Stimulated activated CD4-positive, alpha-beta T cell treated with anti-CD3 and anti-CD28 coated beads, Interleukin-12 subunit alpha, Interleukin-12 subunit beta, amount 100 ng/mL, for 4 hours (primary cell): ENCODE results near the gene PLAAT2.
"Not testable (repeated sequence)": the region's sequence is repeated elsewhere in the genome, so short reads cannot be mapped to it uniquely, and the experiment has no call there.

Source experiments
- DNase-seq: peaks from one replicate; pipeline ENCODE4 v3.0.0-alpha.2; 2020

Gene PLAAT2

GRCh38 chr11:63547061-63547460 lies 16.1 kb downstream of the PLAAT2 start:
- no peak for DNase-seq

- no peak for DNase-seq
Observed at GRCh38 chr11:63543711-63544110, 19.5 kb downstream of the PLAAT2 start.

GRCh38 chr11:63542506-63542905 lies 20.7 kb downstream of the PLAAT2 start:
- not testable (repeated sequence) for DNase-seq

- DNase-seq: no peak
Observed at GRCh38 chr11:63537293-63538101, 25.7 kb downstream of the PLAAT2 start.

- no peak for DNase-seq
Observed at GRCh38 chr11:63536669-63537292, 26.4 kb downstream of the PLAAT2 start, which contains the start of gene PLAAT4. Gene PLAAT4, plus strand, starts transcription at chr11:63536808. Its CDS starts 61 bp downstream, at chr11:63536869.

GRCh38 chr11:63535734-63536133 lies 27.4 kb downstream of the PLAAT2 start:
- DNase-seq: no peak

GRCh38 chr11:63534895-63535461 lies 28.2 kb downstream of the PLAAT2 start:
- no peak for DNase-seq

GRCh38 chr11:63534076-63534475 lies 29.1 kb downstream of the PLAAT2 start:
- no peak for DNase-seq

GRCh38 chr11:63532799-63533475 lies 30.2 kb downstream of the PLAAT2 start:
- no peak for DNase-seq

- no peak for DNase-seq
Observed at GRCh38 chr11:63532117-63532516, 31.1 kb downstream of the PLAAT2 start.

GRCh38 chr11:63531074-63531792 lies 31.9 kb downstream of the PLAAT2 start:
- DNase-seq: not testable (repeated sequence)

- no peak for DNase-seq
Observed at GRCh38 chr11:63530021-63530420, 33.2 kb downstream of the PLAAT2 start.

- not testable (repeated sequence) for DNase-seq
Observed at GRCh38 chr11:63529373-63529772, 33.8 kb downstream of the PLAAT2 start.

- not testable (repeated sequence) for DNase-seq
Observed at GRCh38 chr11:63528729-63529278, 34.4 kb downstream of the PLAAT2 start.

GRCh38 chr11:63528156-63528555 lies 35.0 kb downstream of the PLAAT2 start:
- DNase-seq: not testable (repeated sequence)

GRCh38 chr11:63527667-63528066 lies 35.5 kb downstream of the PLAAT2 start:
- no peak for DNase-seq

GRCh38 chr11:63523151-63523550 lies 40.0 kb downstream of the PLAAT2 start:
- DNase-seq: no peak

- DNase-seq: no peak
Observed at GRCh38 chr11:63521896-63522295, 41.3 kb downstream of the PLAAT2 start.

- DNase-seq: no peak
Observed at GRCh38 chr11:63520606-63521170, 42.5 kb downstream of the PLAAT2 start.

GRCh38 chr11:63518548-63518947 lies 44.6 kb downstream of the PLAAT2 start:
- DNase-seq: no peak

GRCh38 chr11:63517156-63517555 lies 46.0 kb downstream of the PLAAT2 start:
- no peak for DNase-seq

- no peak for DNase-seq
Observed at GRCh38 chr11:63516109-63516508, 47.1 kb downstream of the PLAAT2 start.
